Immature natural killer cell (primary cell): ENCODE measurements around the gene PRSS53. TPM values are rescaled to one million over a fixed set of nuclear protein-coding genes. Genes with fewer than 3 reads are reported as not detected.

Experiments
- DNase-seq, 3 donors: peaks; one replicate each; pipeline ENCODE4 v3.0.0; 2022; ENCODE audit warnings: mixed read lengths in 1 of 3
- H3K27ac Mint-ChIP-seq, 6 donors: one replicate each; pipeline ENCODE4 v1.8.0; 2020; ENCODE audit warnings: mixed read lengths in 6 of 6, mild to moderate bottlenecking in 5 of 6, inconsistent platforms in 4 of 6, moderate library complexity in 3 of 6
- H3K27me3 Mint-ChIP-seq, 3 donors: one replicate each; pipeline ENCODE4 v1.8.0; 2020 to 2021; ENCODE audit warnings: low read depth in 3 of 3, mild to moderate bottlenecking in 3 of 3, mixed read lengths in 3 of 3, moderate library complexity in 3 of 3, inconsistent platforms in 1 of 3
- H3K36me3 Mint-ChIP-seq, 3 donors: one replicate each; pipeline ENCODE4 v1.8.0; 2020; ENCODE audit warnings: mixed read lengths in 3 of 3, inconsistent platforms in 2 of 3, mild to moderate bottlenecking in 2 of 3
- H3K4me1 Mint-ChIP-seq, 2 donors: one replicate each; pipeline ENCODE4 v1.8.0; 2020; ENCODE audit warnings: inconsistent platforms in 2 of 2, mild to moderate bottlenecking in 2 of 2, mixed read lengths in 2 of 2, moderate library complexity in 1 of 2
- H3K4me3 Mint-ChIP-seq, 5 donors: one replicate each; pipeline ENCODE4 v1.8.0; 2020; ENCODE audit warnings: mild to moderate bottlenecking in 5 of 5, mixed read lengths in 5 of 5, inconsistent platforms in 3 of 5, moderate library complexity in 3 of 5
- H3K9me3 Mint-ChIP-seq, 6 donors: one replicate each; pipeline ENCODE4 v1.8.0; 2020; ENCODE audit warnings: mild to moderate bottlenecking in 6 of 6, mixed read lengths in 6 of 6, inconsistent platforms in 4 of 6, moderate library complexity in 3 of 6
- polyA plus RNA-seq, 3 donors: library from polyadenylated mRNA; unstranded; fragments of 300-500 nt; fragmentation: Illumina TruSeq; gene quantifications; one replicate each; pipeline ENCODE4 v1.2.3, GENCODE V29; 2021

The PRSS53 gene
- polyA plus RNA-seq, 3 donors from 2014 or later, result 0.27 to 1.4 (median 0.63) TPM

DNA sequence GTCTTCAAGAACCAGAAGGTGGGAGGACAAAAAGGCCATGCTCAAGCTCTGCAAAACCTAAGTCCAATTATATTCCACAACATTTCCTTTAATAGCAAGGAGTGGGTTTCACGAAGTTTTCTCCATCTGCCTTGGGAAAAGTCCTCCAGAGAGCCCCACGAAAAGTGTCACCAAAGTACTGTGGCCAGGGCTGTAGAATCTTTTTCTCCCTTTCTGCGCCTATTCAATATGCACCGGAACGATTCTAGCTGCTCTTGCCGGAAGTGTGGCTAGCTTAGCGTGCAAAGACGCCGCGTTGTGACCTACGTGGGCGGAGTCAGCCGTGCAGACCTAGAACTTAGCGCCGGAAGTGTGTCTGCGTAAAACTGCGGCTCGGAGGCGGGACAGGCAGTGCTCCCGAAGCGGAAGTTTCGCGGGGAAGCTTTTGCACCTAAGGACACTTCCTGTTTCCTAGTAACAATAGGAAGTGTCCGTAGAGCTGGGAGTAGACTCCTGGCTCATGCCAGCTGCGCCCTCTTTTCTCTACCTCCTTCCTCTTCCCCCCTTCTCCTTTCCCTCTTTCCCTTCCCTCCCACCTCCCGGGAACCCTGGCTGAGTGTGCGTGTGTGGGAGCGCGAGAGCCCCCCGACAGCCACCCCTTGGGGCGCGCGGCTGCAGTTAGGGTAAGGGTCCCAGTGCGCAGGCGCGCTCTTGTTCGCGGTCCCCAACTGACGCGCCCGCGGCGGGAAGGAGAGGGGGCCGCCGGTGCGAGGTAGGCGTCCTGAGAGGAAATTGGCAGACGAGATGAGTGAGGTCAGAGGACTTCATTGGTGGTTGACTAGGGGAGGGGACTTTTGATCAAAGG lies 14.6 kb downstream of the PRSS53 start, which contains the start of the genes ZNF646 and ZNF668:
ZNF646 (plus strand) TSS at position 453 of the 844 bp plus-strand sequence. CDS start 1,903 bp downstream, outside the sequence.
ZNF668 (minus strand) TSS at position 271 of the 844 bp plus-strand sequence. CDS start 9,781 bp downstream, outside the sequence.
- H3K4me3 Mint-ChIP-seq, result peak within 1 kb of the TSS; percentile 94 to 96 (median 95)
- peak; percentile 96 to 97 (median 97) for DNase-seq
- H3K36me3 Mint-ChIP-seq, result peaks cover 0 to 8% (median 4%) of the 10 kb centered on the region in 3 donors
- peaks cover 45 to 50% of the 10 kb centered on the region in 2 donors for H3K4me1 Mint-ChIP-seq
- no peaks in the 10 kb centered on the region for H3K9me3 Mint-ChIP-seq
- H3K27me3 Mint-ChIP-seq, result peaks cover 4 to 20% (median 15%) of the 10 kb centered on the region in 3 donors
- H3K27ac Mint-ChIP-seq, result peak within 1 kb of the TSS; percentile 95 to 99 (median 97)

DNA sequence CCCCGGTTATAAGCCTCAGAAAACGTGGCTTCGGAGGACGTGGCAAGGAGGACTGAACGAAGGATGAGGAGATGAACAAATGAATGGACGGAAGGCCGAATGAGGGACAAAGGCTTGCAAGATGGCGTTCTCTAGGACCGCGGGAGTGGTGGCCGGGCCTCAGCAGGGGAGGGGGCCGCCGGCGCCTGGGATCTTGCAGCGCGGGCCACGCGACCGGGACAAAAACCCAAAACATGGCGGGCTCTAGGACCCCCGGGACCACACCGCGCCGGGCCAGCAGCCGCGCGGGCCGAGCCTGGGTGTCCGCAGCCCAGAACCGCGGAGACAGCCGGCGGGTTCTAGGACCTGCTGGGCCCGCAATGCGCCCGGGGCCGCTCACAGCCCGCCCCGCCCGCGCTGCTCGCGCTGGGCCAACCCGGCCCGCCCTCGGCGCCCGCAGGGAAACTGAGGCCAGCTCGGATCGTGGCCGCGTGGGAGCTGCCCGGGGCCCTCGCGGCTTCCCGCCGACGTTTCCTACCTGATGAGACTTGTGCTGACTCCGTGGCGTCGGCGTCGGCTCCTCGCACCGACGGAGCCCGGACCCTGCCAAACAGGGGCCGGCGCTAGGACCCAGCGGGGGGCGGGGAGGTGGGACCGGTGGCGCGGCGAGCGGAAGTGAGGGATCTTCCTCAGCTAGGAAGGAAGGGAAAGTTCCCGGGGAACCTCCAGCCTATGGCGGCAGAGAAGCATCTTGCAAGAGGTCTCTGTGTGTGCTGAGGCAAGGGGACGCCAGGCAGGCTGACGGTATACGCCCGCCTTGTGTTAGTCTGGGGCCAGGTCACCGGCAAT lies 15.4 kb downstream of the PRSS53 start:
- Mint-ChIP-seq H3K36me3 (peaks cover 0 to 8% (median 4%) of the 10 kb centered on the region in 3 donors), H3K27ac (peak overlapping the region; percentile 95 to 99 (median 97)), H3K4me3 (peak overlapping the region; percentile 94 to 96 (median 95)), H3K9me3 (no peaks in the 10 kb centered on the region), H3K27me3 (peaks cover 2 to 18% (median 17%) of the 10 kb centered on the region in 3 donors), H3K4me1 (peaks cover 48 to 49% of the 10 kb centered on the region in 2 donors)
- peak; percentile 85 to 86 (median 85) for DNase-seq

DNA sequence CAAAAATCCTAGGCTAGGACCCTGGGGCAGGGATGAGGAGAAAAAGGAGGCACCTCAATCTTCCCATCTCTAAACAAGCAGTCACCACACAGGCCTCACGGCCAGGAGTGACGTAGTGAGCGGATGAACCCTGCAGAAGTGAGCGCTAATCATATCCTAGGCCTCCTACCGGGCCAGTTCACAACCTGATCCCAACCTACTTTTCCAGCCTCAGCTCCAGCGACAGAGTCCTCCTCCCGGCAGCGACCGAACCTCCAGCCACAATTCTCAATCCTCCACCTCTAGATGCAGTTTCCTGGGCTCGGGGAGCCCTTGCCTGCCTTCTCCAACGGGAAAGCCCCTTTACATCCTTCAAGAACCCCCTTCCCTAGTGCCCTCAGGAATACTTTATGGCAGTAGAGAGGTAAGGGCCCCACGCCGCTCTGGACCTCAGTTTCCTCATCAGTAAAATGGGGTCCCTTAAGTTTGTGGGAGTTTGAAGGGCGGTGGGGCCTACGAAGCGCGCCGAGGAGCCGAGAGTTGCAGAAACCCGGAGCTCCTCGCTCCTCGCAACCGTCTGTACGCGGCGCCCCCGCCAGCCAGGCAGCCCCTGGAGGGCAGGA lies 16.1 kb downstream of the PRSS53 start:
- peaks cover 43 to 53% of the 10 kb centered on the region in 2 donors for H3K4me1 Mint-ChIP-seq
- peaks cover 2 to 18% (median 17%) of the 10 kb centered on the region in 3 donors for H3K27me3 Mint-ChIP-seq
- H3K36me3 Mint-ChIP-seq, result peaks cover 0 to 3% (median 0%) of the 10 kb centered on the region in 3 donors
- peak overlapping the region; percentile 94 to 96 (median 95) for H3K4me3 Mint-ChIP-seq
- DNase-seq, result no peak
- peak overlapping the region; percentile 85 to 95 (median 90) for H3K27ac Mint-ChIP-seq
- H3K9me3 Mint-ChIP-seq, result no peaks in the 10 kb centered on the region

DNA sequence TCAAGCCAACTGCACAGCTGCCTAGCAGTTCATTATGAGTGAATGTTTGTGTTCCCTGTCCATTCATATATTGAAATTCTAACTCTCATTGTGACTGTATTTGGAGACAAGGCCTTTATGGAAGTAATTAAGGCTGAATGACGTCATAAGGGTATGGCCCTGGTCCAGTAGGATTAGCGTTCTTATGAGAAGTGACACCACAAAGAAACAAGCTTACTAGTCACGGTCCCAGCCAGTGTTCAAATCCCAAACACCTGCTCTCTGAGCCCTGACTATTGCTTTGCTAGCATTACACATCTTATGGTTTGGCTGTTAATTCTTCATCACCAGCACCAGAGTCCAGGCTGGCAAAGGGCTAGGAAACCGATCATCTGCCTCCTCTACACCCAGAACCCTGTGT lies 16.9 kb downstream of the PRSS53 start:
- peaks cover 0 to 3% (median 0%) of the 10 kb centered on the region in 3 donors for H3K36me3 Mint-ChIP-seq
- H3K9me3 Mint-ChIP-seq, result no peaks in the 10 kb centered on the region
- peaks cover 2 to 18% (median 17%) of the 10 kb centered on the region in 3 donors for H3K27me3 Mint-ChIP-seq
- peak overlapping the region; percentile 94 to 96 (median 95) for H3K4me3 Mint-ChIP-seq
- DNase-seq, result no peak
- H3K4me1 Mint-ChIP-seq, result peaks cover 45 to 60% of the 10 kb centered on the region in 2 donors
- H3K27ac Mint-ChIP-seq, result peak overlapping the region; percentile 85 to 95 (median 90)

DNA sequence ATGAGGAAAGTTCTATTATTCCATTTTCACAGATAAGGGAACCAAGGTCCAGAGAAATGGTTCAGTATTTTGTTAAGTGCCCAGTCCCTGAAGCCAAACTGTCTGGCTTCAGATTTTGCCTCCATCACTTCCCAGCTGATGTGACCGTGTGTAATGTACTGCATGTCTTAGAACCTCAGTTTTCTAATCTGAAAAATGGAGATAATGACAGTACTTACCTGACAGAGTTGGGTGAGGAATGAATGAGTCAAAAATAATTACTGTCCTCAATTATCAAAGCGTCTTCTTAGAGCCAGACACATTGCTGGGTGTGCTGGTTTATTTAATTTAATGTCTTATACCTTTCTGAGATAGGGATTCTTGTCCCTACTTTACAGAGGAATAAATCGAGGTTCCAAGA lies 21.4 kb downstream of the PRSS53 start:
- H3K4me1 Mint-ChIP-seq, result peaks cover 61 to 71% of the 10 kb centered on the region in 2 donors
- no peak overlapping the region for H3K4me3 Mint-ChIP-seq

DNA sequence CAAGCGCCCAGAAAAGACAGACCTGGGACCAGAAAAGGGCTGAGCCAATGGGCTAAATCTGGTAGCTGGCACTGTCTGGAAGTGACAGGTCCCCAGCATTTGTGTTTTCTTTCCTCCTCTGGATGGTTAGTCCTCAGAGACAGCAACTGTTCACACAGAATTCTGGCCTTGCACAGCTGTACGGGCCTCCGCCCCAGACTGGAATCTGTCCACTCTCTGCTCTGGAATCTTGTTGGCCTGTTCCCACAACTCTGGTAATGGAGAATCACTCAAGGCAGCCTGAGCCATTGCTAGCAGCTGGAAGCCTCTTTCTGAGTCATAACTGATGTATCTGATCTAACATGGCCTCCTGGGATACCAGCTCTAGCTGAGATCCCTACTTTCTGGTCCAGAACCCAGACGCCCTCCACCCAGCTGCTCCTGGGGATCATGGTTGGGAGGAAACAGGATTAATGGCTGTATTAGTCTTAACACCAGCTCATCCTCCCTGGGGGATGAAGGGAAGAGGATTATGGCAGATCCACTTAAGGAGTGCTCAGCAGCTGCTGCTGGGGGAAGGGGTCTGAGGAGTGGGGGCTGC lies 23.8 kb downstream of the PRSS53 start:
- Mint-ChIP-seq H3K36me3 (peaks cover 0 to 8% (median 3%) of the 10 kb centered on the region in 3 donors), H3K4me3 (peak overlapping the region; percentile 83 to 87 (median 86)), H3K27me3 (peaks cover 4 to 7% (median 6%) of the 10 kb centered on the region in 3 donors), H3K4me1 (peaks cover 68 to 69% of the 10 kb centered on the region in 2 donors), H3K9me3 (no peaks in the 10 kb centered on the region), H3K27ac (peak overlapping the region; percentile 79 to 96 (median 93))
- no peak for DNase-seq

More for the DNA sequence above, 21.4 kb downstream of the PRSS53 start:
- H3K27me3 Mint-ChIP-seq, result peaks cover 6 to 7% (median 6%) of the 10 kb centered on the region in 3 donors
- DNase-seq, result no peak
- H3K9me3 Mint-ChIP-seq, result no peaks in the 10 kb centered on the region
- peaks cover 0 to 3% (median 0%) of the 10 kb centered on the region in 3 donors for H3K36me3 Mint-ChIP-seq
- H3K27ac Mint-ChIP-seq, result peak overlapping the region in 5 of 6 donors; percentile 54 to 81 (median 69)

DNA sequence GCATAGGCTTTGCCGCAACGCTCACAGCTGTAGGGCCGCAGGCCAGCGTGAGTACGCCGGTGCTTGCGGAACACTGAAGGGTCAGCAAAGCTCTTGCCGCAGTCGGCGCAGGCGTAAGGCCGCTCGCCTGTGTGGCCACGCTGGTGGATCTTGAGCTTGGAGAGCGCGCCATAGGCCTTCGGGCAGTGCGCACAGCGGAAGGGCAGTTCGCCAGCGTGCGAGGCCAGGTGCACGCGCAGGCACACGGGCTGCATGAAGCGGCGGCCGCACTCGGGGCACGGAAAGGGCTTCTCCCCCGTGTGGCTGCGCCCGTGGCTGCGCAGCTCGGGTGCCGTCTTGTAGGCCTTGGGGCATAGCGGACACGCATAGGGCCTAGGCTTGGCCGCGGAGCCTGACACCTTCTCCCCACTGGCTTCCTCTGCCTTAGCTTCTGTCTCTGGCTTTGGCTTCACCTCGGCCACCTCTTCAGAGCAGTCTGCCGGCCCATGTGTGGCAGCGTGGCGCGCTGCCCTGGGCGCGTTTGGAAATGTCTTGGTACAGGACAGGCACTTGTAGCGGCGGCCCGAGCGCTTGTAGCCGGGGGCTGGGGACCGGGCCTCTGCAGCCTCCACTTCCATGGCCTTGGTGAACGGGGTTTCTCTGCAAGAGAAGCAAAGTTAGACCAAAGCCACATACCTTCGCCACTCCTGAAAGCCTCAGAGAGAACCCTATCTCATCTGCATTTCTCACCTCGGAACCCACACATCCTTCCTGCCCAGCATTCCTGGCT lies 24.7 kb downstream of the PRSS53 start:
- DNase-seq, result peak; percentile 71 to 77 (median 76)
- Mint-ChIP-seq H3K36me3 (peaks cover 0 to 8% (median 6%) of the 10 kb centered on the region in 3 donors), H3K9me3 (no peaks in the 10 kb centered on the region), H3K4me1 (peaks cover 66 to 68% of the 10 kb centered on the region in 2 donors), H3K4me3 (peak overlapping the region; percentile 83 to 87 (median 86)), H3K27me3 (peaks cover 4 to 7% (median 6%) of the 10 kb centered on the region in 3 donors), H3K27ac (peak overlapping the region; percentile 79 to 96 (median 93))

DNA sequence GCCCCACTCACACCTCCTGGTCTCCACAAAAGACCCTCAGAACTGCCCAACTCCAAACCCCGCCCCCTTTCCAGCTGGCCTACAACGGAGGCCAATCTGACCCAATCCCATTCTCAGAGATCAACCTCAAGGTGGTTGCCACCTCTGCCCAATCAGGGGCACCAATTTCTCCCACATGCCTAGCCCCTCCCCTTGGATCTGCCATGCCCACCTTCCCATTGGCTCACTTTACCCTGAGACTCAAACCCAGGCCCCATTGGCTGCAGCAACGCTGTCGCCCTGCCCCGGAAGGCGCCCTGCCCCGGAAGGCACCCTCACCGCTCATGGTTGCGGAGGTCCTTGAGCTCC lies 25.3 kb downstream of the PRSS53 start:
- Mint-ChIP-seq H3K27me3 (peaks cover 4 to 6% (median 6%) of the 10 kb centered on the region in 3 donors), H3K36me3 (peaks cover 0 to 8% (median 6%) of the 10 kb centered on the region in 3 donors), H3K4me1 (peaks cover 63 to 67% of the 10 kb centered on the region in 2 donors), H3K27ac (peak overlapping the region; percentile 79 to 96 (median 93)), H3K9me3 (no peaks in the 10 kb centered on the region), H3K4me3 (peak overlapping the region; percentile 83 to 87 (median 86))
- DNase-seq, result peak in 1 of 3 donors; percentile 25

DNA sequence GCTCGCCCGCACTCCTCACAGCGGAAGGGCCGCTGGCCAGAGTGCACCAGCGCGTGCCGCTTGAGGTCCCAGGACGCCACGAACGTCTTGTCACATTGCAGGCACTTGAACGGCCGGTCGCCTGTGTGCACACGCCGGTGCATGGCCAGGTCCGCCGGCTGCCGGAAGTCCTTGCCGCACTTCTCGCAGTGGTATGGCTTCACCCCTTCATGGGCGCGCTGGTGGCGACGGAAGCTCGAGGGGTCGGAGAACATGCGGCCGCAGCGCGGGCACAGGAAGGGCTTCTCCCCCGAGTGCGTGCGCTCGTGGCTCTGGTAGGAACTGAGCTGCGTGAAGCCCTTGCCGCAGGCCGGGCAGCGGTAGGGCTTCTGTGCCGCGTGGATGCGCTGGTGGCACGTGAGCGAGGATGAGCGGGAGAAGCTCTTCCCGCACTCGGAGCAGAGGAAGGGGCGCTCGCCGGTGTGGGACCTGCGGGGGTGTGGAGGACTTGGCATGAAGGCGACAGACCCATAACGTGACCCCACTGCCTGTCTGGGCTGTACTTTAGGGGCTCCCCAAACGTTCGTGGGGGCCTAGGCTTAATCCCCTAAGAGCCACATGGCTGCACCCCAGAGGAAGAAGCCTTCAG lies 26.8 kb downstream of the PRSS53 start:
- peaks cover 56 to 61% of the 10 kb centered on the region in 2 donors for H3K4me1 Mint-ChIP-seq
- peak overlapping the region in 4 of 5 donors; percentile 15 to 30 (median 23) for H3K4me3 Mint-ChIP-seq
- H3K36me3 Mint-ChIP-seq, result peaks cover 0 to 8% (median 6%) of the 10 kb centered on the region in 3 donors
- DNase-seq, result no peak
- H3K9me3 Mint-ChIP-seq, result no peaks in the 10 kb centered on the region
- peak overlapping the region in 1 of 6 donors; percentile 66 for H3K27ac Mint-ChIP-seq
- peaks cover 4 to 9% (median 5%) of the 10 kb centered on the region in 3 donors for H3K27me3 Mint-ChIP-seq

DNA sequence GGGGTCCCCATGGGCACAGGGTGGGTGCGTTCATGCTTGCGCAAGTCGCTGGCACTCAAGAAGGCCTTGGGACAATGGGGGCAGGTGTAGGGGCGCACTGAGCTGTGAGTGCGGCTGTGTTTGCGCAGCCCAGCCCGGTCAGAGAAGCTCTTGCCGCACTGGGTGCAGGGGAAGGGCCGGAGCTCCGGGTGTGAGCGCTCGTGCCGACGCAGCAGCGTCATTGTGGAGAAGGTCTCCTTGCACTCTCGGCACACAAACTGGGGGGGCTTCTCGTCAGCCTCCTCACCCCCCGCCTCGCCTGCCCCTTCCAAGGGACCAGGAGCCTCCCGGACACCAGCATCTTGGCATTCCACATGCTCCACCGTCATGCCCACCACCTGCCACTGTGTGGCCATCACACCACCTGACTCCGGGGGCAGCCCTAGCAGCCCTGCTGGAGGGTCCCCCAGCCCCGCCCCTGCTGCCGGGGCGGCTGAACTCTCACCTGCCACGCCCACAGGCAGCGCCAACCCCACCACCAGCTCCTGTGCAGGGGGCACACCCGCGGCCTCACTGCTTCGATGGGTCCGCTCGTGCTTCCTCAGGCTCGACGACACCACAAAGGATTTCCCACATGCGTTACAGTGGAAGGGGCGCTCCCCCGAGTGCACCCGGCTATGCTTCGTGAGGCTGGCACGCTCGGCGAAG lies 27.5 kb downstream of the PRSS53 start:
- Mint-ChIP-seq H3K36me3 (peaks cover 0 to 8% (median 6%) of the 10 kb centered on the region in 3 donors), H3K27ac (no peak overlapping the region), H3K4me1 (peaks cover 49 to 56% of the 10 kb centered on the region in 2 donors), H3K27me3 (peaks cover 4 to 9% (median 5%) of the 10 kb centered on the region in 3 donors), H3K9me3 (no peaks in the 10 kb centered on the region), H3K4me3 (no peak overlapping the region)
- no peak for DNase-seq

DNA sequence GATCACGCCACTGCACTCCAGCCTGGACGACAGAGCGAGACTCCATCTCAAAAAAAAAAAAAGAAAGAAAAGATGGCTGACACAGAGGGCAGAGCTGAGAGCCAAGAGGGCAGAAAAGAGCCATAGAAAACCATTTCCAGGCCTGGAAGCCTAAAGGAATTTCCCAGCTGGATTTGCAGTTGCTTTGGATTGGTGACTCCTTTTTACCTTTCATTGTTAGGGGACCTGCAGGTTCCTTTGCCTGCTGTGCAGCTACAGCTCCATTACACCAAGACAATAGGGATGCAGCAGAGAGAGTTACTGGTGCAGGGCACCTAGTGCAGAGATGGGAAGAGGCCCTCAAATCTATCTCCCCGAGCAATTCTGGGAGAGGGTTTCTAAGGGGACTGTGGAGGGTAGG lies 33.1 kb downstream of the PRSS53 start:
- peaks cover 0 to 10% (median 3%) of the 10 kb centered on the region in 3 donors for H3K36me3 Mint-ChIP-seq
- H3K4me1 Mint-ChIP-seq, result peaks cover 7 to 11% of the 10 kb centered on the region in 2 donors
- DNase-seq, result no peak
- H3K4me3 Mint-ChIP-seq, result no peak overlapping the region
- H3K27me3 Mint-ChIP-seq, result peaks cover 0 to 6% (median 2%) of the 10 kb centered on the region in 3 donors
- H3K27ac Mint-ChIP-seq, result no peak overlapping the region
- H3K9me3 Mint-ChIP-seq, result no peaks in the 10 kb centered on the region
